Measurements from ENCODE around the gene PCYT1A. TPM values are rescaled to one million over a fixed set of nuclear protein-coding genes. Genes with fewer than 3 reads are reported as not detected.

The PCYT1A gene
- total and polyA plus RNA-seq, 8 donors, result 11.8 to 127 (median 38.3) TPM

GRCh38 chr3:196240424-196240823, 47.1 kb downstream of the PCYT1A start:
- 92 to 97% (median 96%) methylated on average over 4 of the region's 4 CpGs for WGBS, 5 donors
- Histone ChIP-seq H3K9me3 (no peaks in the 10 kb centered on the region), H3K4me1 (no peaks in the 10 kb centered on the region), H3K4me3 (no peak overlapping the region), H3K36me3 (peaks cover 42 to 93% (median 82%) of the 10 kb centered on the region in 4 donors), H3K27me3 (no peaks in the 10 kb centered on the region), H3K27ac (no peak overlapping the region)
- no peak for TF ChIP-seq POLR2AphosphoS5 (IDR thresholded peaks at IDR 0.05)
- TF ChIP-seq, protein P1, sequence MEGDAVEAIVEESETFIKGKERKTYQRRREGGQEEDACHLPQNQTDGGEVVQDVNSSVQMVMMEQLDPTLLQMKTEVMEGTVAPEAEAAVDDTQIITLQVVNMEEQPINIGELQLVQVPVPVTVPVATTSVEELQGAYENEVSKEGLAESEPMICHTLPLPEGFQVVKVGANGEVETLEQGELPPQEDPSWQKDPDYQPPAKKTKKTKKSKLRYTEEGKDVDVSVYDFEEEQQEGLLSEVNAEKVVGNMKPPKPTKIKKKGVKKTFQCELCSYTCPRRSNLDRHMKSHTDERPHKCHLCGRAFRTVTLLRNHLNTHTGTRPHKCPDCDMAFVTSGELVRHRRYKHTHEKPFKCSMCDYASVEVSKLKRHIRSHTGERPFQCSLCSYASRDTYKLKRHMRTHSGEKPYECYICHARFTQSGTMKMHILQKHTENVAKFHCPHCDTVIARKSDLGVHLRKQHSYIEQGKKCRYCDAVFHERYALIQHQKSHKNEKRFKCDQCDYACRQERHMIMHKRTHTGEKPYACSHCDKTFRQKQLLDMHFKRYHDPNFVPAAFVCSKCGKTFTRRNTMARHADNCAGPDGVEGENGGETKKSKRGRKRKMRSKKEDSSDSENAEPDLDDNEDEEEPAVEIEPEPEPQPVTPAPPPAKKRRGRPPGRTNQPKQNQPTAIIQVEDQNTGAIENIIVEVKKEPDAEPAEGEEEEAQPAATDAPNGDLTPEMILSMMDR (IDR thresholded peaks at IDR 0.05), result no peak
- no peak for TF ChIP-seq EP300 (IDR thresholded peaks at IDR 0.05)
- TF ChIP-seq POLR2A (IDR thresholded peaks at IDR 0.05), result no peak
- intact Hi-C loops (cut with DNase I; ENCODE audit: low total_unique reads), result no loop called here
- no peak for DNase-seq

- Histone ChIP-seq H3K27me3 (no peaks in the 10 kb centered on the region), H3K27ac (no peak overlapping the region), H3K36me3 (peaks cover 42 to 83% (median 72%) of the 10 kb centered on the region in 4 donors), H3K4me1 (no peaks in the 10 kb centered on the region), H3K9me3 (no peaks in the 10 kb centered on the region), H3K4me3 (no peak overlapping the region)
- DNase-seq, result no peak
- TF ChIP-seq POLR2A (IDR thresholded peaks at IDR 0.05) (no peak), POLR2AphosphoS5 (IDR thresholded peaks at IDR 0.05) (no peak), EP300 (IDR thresholded peaks at IDR 0.05) (no peak)
- TF ChIP-seq, protein P1 (IDR thresholded peaks at IDR 0.05), result no peak
- intact Hi-C loops (cut with DNase I; ENCODE audit: low total_unique reads), result no loop called here
- 74 to 81% (median 79%) methylated on average over 14 of the region's 14 CpGs for WGBS, 5 donors
These were observed 48.6 kb downstream of the PCYT1A start for GRCh38 chr3:196238612-196239560.

- no peak for TF ChIP-seq EP300 (IDR thresholded peaks at IDR 0.05)
- TF ChIP-seq, protein P1 (IDR thresholded peaks at IDR 0.05), result no peak
- TF ChIP-seq POLR2A (IDR thresholded peaks at IDR 0.05), result no peak
- no peak for TF ChIP-seq POLR2AphosphoS5 (IDR thresholded peaks at IDR 0.05)
- no peak overlapping the region for H3K27ac ChIP-seq
- WGBS, 5 donors, result 84 to 97% (median 87%) methylated on average over 5 of the region's 5 CpGs
- H3K27me3 ChIP-seq, result no peaks in the 10 kb centered on the region
- H3K9me3 ChIP-seq, result no peaks in the 10 kb centered on the region
- no peak for DNase-seq
- H3K4me3 ChIP-seq, result no peak overlapping the region
- no peaks in the 10 kb centered on the region for H3K4me1 ChIP-seq
- peaks cover 39 to 85% (median 60%) of the 10 kb centered on the region in 4 donors for H3K36me3 ChIP-seq
- intact Hi-C loops (cut with DNase I; ENCODE audit: low total_unique reads), result no loop called here
These were observed 50.3 kb downstream of the PCYT1A start for GRCh38 chr3:196237203-196237602.

GRCh38 chr3:196236223-196236622, 51.3 kb downstream of the PCYT1A start:
- H3K4me3 ChIP-seq, result no peak overlapping the region
- H3K36me3 ChIP-seq, result peaks cover 29 to 75% (median 51%) of the 10 kb centered on the region in 4 donors
- TF ChIP-seq EP300 (IDR thresholded peaks at IDR 0.05) (no peak), POLR2AphosphoS5 (IDR thresholded peaks at IDR 0.05) (no peak), POLR2A (IDR thresholded peaks at IDR 0.05) (no peak)
- TF ChIP-seq, protein P1 (IDR thresholded peaks at IDR 0.05), result no peak
- intact Hi-C loops (cut with DNase I; ENCODE audit: low total_unique reads), result no loop called here
- no peaks in the 10 kb centered on the region for H3K27me3 ChIP-seq
- DNase-seq, result no peak
- WGBS, 5 donors, result 93 to 96% (median 94%) methylated on average over 8 of the region's 8 CpGs
- H3K9me3 ChIP-seq, result no peaks in the 10 kb centered on the region
- no peak overlapping the region for H3K27ac ChIP-seq
- no peaks in the 10 kb centered on the region for H3K4me1 ChIP-seq
